SK-N-SH (cell line): ENCODE data around the gene ANKRD39. TPM values are rescaled to one million over a fixed set of nuclear protein-coding genes. Genes with fewer than 3 reads are reported as not detected.

Source experiments
- CTCF ChIA-PET: fragments of 300-600, 350-600 bp; formaldehyde crosslinking; extraction: SDS; loops from one replicate; lab custom pipeline; 2021; lab: Yijun Ruan, JAX
- POLR2A ChIA-PET: fragments of 350-600 bp; sonication (Branson Sonifier 250); formaldehyde crosslinking; extraction: SDS; loops from one replicate; lab custom pipeline; 2020; ENCODE audit warnings: antibody characterized with exemption, inconsistent platforms; lab: Yijun Ruan, JAX
- DNase-seq: peaks from one replicate; pipeline ENCODE4 v3.0.0; 2012
- H2AFZ ChIP-seq: fragments of 200-600 bp; sonication (generic); 2 replicates; pipeline ENCODE4 v1.8.1; 2016; ENCODE audit warnings: antibody characterized with exemption, mild to moderate bottlenecking, low read depth
- H3F3A ChIP-seq: fragments of 200-600 bp; sonication (generic); replicated peaks from 2 replicates; pipeline ENCODE3; 2016; ENCODE audit warnings: antibody characterized with exemption, mild to moderate bottlenecking; ENCODE audit not compliant: insufficient read depth
- H3K27ac ChIP-seq, 2 experiments: fragments of 200-500 bp in 1 of 2; fragments of 200-600 bp in 1 of 2; sonication (Bioruptor generic) in 1 of 2; sonication (generic), shearing (Covaris generic) in 1 of 2; 2 replicates each; pipeline versions ENCODE4 v1.5.1 to v1.6.1; 2014 to 2016; ENCODE audit warnings: low read depth in 2 of 2, inconsistent platforms in 1 of 2, low read length in 1 of 2, mild to moderate bottlenecking in 1 of 2, mixed read lengths in 1 of 2
- H3K27me3 ChIP-seq: fragments of 200-600 bp; sonication (generic), shearing (Covaris generic); 2 replicates; pipeline ENCODE4 v1.6.1; 2016; ENCODE audit warnings: mixed run types; ENCODE audit not compliant: insufficient read depth
- H3K36me3 ChIP-seq, 2 experiments: fragments of 200-500 bp in 1 of 2; fragments of 200-600 bp in 1 of 2; sonication (Bioruptor generic) in 1 of 2; sonication (generic) in 1 of 2; replicated peaks in 1 of 2; 2 replicates each; pipeline versions ENCODE3 to v1.5.1; 2014 to 2016; ENCODE audit warnings: low read length in 1 of 2, mild to moderate bottlenecking in 1 of 2; ENCODE audit not compliant: insufficient read depth in 2 of 2, control insufficient read depth in 1 of 2
- H3K4me1 ChIP-seq, 2 experiments: fragments of 200-500 bp in 1 of 2; fragments of 200-600 bp in 1 of 2; sonication (Bioruptor generic) in 1 of 2; sonication (generic), shearing (Covaris generic) in 1 of 2; 2 replicates each; pipeline versions ENCODE4 v1.5.1 to v1.6.1; 2014 to 2016; ENCODE audit warnings: low read depth in 1 of 2, low read length in 1 of 2, mixed run types in 1 of 2; ENCODE audit not compliant: insufficient read depth in 2 of 2, control insufficient read depth in 1 of 2
- H3K4me2 ChIP-seq: fragments of 200-600 bp; sonication (generic), shearing (Covaris generic); 2 replicates; pipeline ENCODE4 v1.6.1; 2017; ENCODE audit warnings: mixed run types
- H3K4me3 ChIP-seq, 2 experiments: fragments of 200-500 bp in 1 of 2; fragments of 200-600 bp in 1 of 2; sonication (Bioruptor generic) in 1 of 2; sonication (generic), shearing (Covaris generic) in 1 of 2; 2 replicates each; pipeline versions ENCODE4 v1.5.1 to v1.8.1; 2014 to 2016; ENCODE audit warnings: low read depth in 2 of 2, inconsistent platforms in 1 of 2, low read length in 1 of 2, mild to moderate bottlenecking in 1 of 2, mixed read lengths in 1 of 2, moderate library complexity in 1 of 2
- H3K79me2 ChIP-seq: fragments of 200-600 bp; sonication (generic); 2 replicates; pipeline ENCODE4 v1.8.1; 2017; ENCODE audit warnings: mild to moderate bottlenecking; ENCODE audit not compliant: insufficient read depth
- H3K9ac ChIP-seq: fragments of 200-600 bp; sonication (generic); 2 replicates; pipeline ENCODE4 v1.6.1; 2017; ENCODE audit warnings: mixed run types
- H3K9me2 ChIP-seq: fragments of 200-600 bp; sonication (generic); 2 replicates; pipeline ENCODE4 v1.6.1; 2017; ENCODE audit warnings: mixed run types
- H3K9me3 ChIP-seq: fragments of 200-600 bp; sonication (generic); 2 replicates; pipeline ENCODE4 v1.6.1; 2017; ENCODE audit warnings: mixed run types, mild to moderate bottlenecking, moderate library complexity
- H4K20me1 ChIP-seq: fragments of 200-600 bp; sonication (generic); 2 replicates; pipeline ENCODE4 v1.6.1; 2017; ENCODE audit warnings: mild to moderate bottlenecking, mixed run types; ENCODE audit not compliant: insufficient read depth
- CHD2 ChIP-seq: fragments of 150-350 bp; IDR thresholded peaks from 2 replicates; pipeline ENCODE4 v1.6.1; 2018; ENCODE audit warnings: low read length; ENCODE audit not compliant: partially characterized antibody
- ELF1 ChIP-seq: IDR thresholded peaks from 2 replicates; pipeline ENCODE4 v1.4.0; 2012
- EP300 ChIP-seq, 2 experiments: IDR thresholded peaks; 2 replicates each; pipeline versions ENCODE4 v1.4.0 to v1.6.1; 2012; ENCODE audit warnings: borderline replicate concordance in 1 of 2, low read depth in 1 of 2, low read length in 1 of 2
- EZH2phosphoT487 ChIP-seq: fragments of 200-600 bp; sonication (generic); IDR thresholded peaks from 2 replicates; pipeline ENCODE4 v1.6.1; 2017; ENCODE audit warnings: low read depth, mixed run types, mild to moderate bottlenecking, antibody characterized with exemption, moderate library complexity, borderline replicate concordance
- FOXJ3 ChIP-seq: sonication (generic); formaldehyde crosslinking; IDR thresholded peaks from 2 replicates; pipeline ENCODE4 v1.5.1; 2020; ENCODE audit warnings: mild to moderate bottlenecking, missing genetic modification reagents
- JUND ChIP-seq: IDR thresholded peaks from 2 replicates; pipeline ENCODE4 v1.4.0; 2012
- MEF2A ChIP-seq: IDR thresholded peaks from 2 replicates; pipeline ENCODE4 v1.4.0; 2012; ENCODE audit warnings: low read depth, borderline replicate concordance
- NFIC ChIP-seq: IDR thresholded peaks from 2 replicates; pipeline ENCODE4 v1.4.0; 2012; ENCODE audit warnings: borderline replicate concordance
- RFX5 ChIP-seq: IDR thresholded peaks from 2 replicates; pipeline ENCODE4 v1.6.1; 2012; ENCODE audit warnings: mild to moderate bottlenecking, improper control_type of control experiment, low read length
- SIN3A ChIP-seq: IDR thresholded peaks from 2 replicates; pipeline ENCODE4 v1.6.1; 2012; ENCODE audit warnings: low read depth, mild to moderate bottlenecking, low read length, moderate library complexity, borderline replicate concordance
- SMC3 ChIP-seq: IDR thresholded peaks from 2 replicates; pipeline ENCODE4 v1.6.1; 2012; ENCODE audit warnings: low read depth, low read length, improper control_type of control experiment
- TAF1 ChIP-seq: IDR thresholded peaks from 2 replicates; pipeline ENCODE4 v1.6.1; 2012; ENCODE audit warnings: low read depth, mild to moderate bottlenecking, low read length, moderate library complexity, borderline replicate concordance
- TCF12 ChIP-seq: IDR thresholded peaks from 2 replicates; pipeline ENCODE4 v1.4.0; 2012
- TEAD4 ChIP-seq: IDR thresholded peaks from 2 replicates; pipeline ENCODE4 v1.4.0; 2012; ENCODE audit warnings: mild to moderate bottlenecking, borderline replicate concordance; ENCODE audit not compliant: insufficient read depth
- WGBS: methylation state at CpG from one replicate; pipeline ENCODE4 v1.1.6; 2017; ENCODE audit warnings: low lambda C conversion rate; 5-methylcytosine and 5-hydroxymethylcytosine counted together
- polyA plus RNA-seq, 3 experiments: library from polyadenylated mRNA; depleted of rRNA; stranded (reverse); fragments of >200 nt; gene quantifications; 2 replicates each; pipeline ENCODE4 v1.2.3, GENCODE V29; 2012
- TF ChIP-seq, protein P1 (sequence below): IDR thresholded peaks from 2 replicates; pipeline ENCODE4 v1.4.0; 2012; ENCODE audit warnings: low read depth, borderline replicate concordance
- TF ChIP-seq, protein P2 (sequence below): fragments of 200-600 bp; sonication (generic); IDR thresholded peaks from 2 replicates; pipeline ENCODE4 v1.6.1; 2017; ENCODE audit warnings: antibody characterized with exemption, mild to moderate bottlenecking, moderate library complexity
- TF ChIP-seq, protein P3 (sequence below): IDR thresholded peaks from 2 replicates; pipeline ENCODE4; 2012

ANKRD39 gene
- polyA plus RNA-seq, 1 of the 3 experiments (the other 2 are of a cell fraction): 11.8 TPM

DNA sequence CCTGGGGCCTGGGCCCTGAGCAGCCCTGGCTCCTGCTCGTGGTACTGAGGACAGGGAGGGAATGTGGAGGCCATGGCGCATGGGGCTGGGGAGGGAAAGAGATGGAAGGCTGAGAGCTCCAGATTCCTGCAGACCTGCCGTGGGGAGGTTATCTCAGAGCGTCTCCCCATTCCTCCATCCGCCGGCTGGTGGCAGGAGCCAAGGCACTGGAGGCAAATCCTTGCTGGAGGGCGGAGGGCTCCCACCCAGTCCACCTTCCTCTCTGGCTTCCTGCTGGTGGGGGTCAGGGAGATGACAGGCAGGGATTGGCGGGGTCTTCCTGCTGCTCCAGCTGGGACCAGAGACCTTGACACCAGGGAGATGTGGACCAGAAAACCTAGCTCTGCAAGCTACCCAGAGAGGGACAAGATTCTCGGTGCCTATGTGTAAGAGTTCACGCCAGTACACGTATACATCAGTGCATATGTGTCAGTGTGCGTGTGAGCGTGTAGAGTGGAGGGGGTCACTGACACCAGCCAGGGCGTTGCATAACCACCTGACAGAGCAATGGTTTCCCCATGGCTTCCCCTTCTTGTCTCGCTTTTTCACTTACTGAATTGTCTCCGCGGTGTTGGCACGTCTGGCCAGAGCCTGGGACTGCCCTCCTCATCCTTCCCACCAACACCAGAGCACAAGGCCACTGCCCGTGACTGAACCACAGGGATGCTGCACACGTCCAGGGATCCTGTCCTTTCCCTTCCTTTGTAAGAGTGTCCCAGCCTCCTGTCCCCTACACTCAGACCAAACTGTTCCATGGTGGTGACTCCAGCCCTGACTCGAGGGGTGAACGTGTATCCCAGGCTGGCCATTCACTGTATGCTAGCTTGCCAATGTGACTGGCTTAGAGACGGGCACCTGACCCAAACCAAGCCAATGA is 27.9 kb upstream of the ANKRD39 start:
- WGBS: 76% methylated on average over 18 of the region's 23 CpGs
- Histone ChIP-seq H3K4me2 (no peak overlapping the region), H3K79me2 (no peaks in the 10 kb centered on the region), H3K36me3 (no peaks in the 10 kb centered on the region), H3K9me3 (no peaks in the 10 kb centered on the region), H3K9ac (no peak overlapping the region), H4K20me1 (no peaks in the 10 kb centered on the region), H2AFZ (no peak overlapping the region), H3K4me3 (no peak overlapping the region), H3K9me2 (no peaks in the 10 kb centered on the region), H3K27ac (no peak overlapping the region), H3K4me1 (peaks cover 0 to 18% of the 10 kb centered on the region in 2 experiments; a peak in 2 of 4 replicates), H3F3A (no peaks in the 10 kb centered on the region), H3K27me3 (no peaks in the 10 kb centered on the region)
- ChIA-PET POLR2A (no interaction called here), CTCF (interaction anchor here (1.2 to 3.0 kb wide), 4 partner anchors 17 to 76 kb away, joined by 3 to 6 read pairs (median 4); partner anchors contain the start of gene ANKRD39)
- no peak for DNase-seq
- TF ChIP-seq MEF2A (no peak), EZH2phosphoT487 (no peak), SMC3 (no peak), TAF1 (no peak), EP300 (IDR thresholded peaks at IDR 0.05; ENCODE audit: borderline replicate concordance in 1 of 2, low read depth in 1 of 2, low read length in 1 of 2) (no peak), SIN3A (no peak), CHD2 (no peak), RFX5 (no peak), FOXJ3 (no peak), TCF12 (no peak), TEAD4 (no peak), ELF1 (no peak), JUND (no peak), NFIC (no peak)
- TF ChIP-seq, protein P1, sequence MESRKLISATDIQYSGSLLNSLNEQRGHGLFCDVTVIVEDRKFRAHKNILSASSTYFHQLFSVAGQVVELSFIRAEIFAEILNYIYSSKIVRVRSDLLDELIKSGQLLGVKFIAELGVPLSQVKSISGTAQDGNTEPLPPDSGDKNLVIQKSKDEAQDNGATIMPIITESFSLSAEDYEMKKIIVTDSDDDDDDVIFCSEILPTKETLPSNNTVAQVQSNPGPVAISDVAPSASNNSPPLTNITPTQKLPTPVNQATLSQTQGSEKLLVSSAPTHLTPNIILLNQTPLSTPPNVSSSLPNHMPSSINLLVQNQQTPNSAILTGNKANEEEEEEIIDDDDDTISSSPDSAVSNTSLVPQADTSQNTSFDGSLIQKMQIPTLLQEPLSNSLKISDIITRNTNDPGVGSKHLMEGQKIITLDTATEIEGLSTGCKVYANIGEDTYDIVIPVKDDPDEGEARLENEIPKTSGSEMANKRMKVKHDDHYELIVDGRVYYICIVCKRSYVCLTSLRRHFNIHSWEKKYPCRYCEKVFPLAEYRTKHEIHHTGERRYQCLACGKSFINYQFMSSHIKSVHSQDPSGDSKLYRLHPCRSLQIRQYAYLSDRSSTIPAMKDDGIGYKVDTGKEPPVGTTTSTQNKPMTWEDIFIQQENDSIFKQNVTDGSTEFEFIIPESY: no peak
- TF ChIP-seq, protein P2, sequence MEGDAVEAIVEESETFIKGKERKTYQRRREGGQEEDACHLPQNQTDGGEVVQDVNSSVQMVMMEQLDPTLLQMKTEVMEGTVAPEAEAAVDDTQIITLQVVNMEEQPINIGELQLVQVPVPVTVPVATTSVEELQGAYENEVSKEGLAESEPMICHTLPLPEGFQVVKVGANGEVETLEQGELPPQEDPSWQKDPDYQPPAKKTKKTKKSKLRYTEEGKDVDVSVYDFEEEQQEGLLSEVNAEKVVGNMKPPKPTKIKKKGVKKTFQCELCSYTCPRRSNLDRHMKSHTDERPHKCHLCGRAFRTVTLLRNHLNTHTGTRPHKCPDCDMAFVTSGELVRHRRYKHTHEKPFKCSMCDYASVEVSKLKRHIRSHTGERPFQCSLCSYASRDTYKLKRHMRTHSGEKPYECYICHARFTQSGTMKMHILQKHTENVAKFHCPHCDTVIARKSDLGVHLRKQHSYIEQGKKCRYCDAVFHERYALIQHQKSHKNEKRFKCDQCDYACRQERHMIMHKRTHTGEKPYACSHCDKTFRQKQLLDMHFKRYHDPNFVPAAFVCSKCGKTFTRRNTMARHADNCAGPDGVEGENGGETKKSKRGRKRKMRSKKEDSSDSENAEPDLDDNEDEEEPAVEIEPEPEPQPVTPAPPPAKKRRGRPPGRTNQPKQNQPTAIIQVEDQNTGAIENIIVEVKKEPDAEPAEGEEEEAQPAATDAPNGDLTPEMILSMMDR: no peak
- TF ChIP-seq, protein P3, sequence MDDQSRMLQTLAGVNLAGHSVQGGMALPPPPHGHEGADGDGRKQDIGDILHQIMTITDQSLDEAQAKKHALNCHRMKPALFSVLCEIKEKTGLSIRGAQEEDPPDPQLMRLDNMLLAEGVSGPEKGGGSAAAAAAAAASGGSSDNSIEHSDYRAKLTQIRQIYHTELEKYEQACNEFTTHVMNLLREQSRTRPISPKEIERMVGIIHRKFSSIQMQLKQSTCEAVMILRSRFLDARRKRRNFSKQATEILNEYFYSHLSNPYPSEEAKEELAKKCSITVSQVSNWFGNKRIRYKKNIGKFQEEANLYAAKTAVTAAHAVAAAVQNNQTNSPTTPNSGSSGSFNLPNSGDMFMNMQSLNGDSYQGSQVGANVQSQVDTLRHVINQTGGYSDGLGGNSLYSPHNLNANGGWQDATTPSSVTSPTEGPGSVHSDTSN: no peak
